Astrocyte (in vitro differentiated cells and primary cell): ENCODE data around the gene PTPRD.

Experiments used
- EZH2 ChIP-seq: IDR thresholded peaks from 2 replicates; pipeline ENCODE4 v1.6.1; 2012; ENCODE audit warnings: mild to moderate bottlenecking, low read length, inconsistent platforms; ENCODE audit not compliant: insufficient read depth
- TF ChIP-seq, protein P1 (sequence below): IDR thresholded peaks from 2 replicates; pipeline ENCODE4 v1.5.1; 2011; ENCODE audit warnings: low read depth, mild to moderate bottlenecking, inconsistent platforms, low read length, moderate library complexity; ENCODE audit not compliant: insufficient read depth

DNA sequence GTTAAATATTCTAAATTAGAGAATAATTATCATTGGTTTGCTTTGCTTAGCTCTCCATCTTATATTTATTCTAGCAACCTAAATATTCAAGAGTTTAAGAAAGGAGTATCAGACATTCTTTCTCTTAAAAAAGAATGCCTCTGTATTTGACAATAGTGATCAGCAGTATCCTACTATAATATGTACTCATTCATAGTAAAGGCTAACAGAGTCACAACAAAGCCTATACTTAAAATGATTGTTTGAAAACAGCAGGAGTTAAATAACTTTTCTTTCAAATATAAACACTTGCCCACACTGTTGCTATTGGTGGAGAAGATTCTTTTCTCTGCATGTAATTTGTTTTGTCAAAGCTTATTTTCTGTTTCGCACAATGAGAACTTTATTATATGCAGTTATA, 178.4 kb downstream of the PTPRD start:
- TF ChIP-seq, protein P1, sequence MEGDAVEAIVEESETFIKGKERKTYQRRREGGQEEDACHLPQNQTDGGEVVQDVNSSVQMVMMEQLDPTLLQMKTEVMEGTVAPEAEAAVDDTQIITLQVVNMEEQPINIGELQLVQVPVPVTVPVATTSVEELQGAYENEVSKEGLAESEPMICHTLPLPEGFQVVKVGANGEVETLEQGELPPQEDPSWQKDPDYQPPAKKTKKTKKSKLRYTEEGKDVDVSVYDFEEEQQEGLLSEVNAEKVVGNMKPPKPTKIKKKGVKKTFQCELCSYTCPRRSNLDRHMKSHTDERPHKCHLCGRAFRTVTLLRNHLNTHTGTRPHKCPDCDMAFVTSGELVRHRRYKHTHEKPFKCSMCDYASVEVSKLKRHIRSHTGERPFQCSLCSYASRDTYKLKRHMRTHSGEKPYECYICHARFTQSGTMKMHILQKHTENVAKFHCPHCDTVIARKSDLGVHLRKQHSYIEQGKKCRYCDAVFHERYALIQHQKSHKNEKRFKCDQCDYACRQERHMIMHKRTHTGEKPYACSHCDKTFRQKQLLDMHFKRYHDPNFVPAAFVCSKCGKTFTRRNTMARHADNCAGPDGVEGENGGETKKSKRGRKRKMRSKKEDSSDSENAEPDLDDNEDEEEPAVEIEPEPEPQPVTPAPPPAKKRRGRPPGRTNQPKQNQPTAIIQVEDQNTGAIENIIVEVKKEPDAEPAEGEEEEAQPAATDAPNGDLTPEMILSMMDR = no peak
- TF ChIP-seq EZH2 = no peak
